ENCODE measurements around the gene HDAC4. TPM values are rescaled to one million over a fixed set of nuclear protein-coding genes. Genes with fewer than 3 reads are reported as not detected.

The HDAC4 gene
- total RNA-seq, 1 experiment from 2014 or later: 44.4 TPM

GRCh38 chr2:239392072-239392357 is 8.8 kb downstream of the HDAC4 start:
- H3K27ac Mint-ChIP-seq: no peak overlapping the region
- DNase-seq (ENCODE audit: low spot score) (no peak), ATAC-seq (no peak)
- peaks cover 3% of the 10 kb centered on the region; the same call in 1 of the 2 replicates for H3K9me3 Mint-ChIP-seq
- H3K4me1 Mint-ChIP-seq: peaks cover 21% of the 10 kb centered on the region
- TF ChIP-seq ZNF317 (CRISPR knock-in tag; IDR thresholded peaks at IDR 0.05; ENCODE audit: borderline replicate concordance, low read depth) (no peak), ERG (CRISPR knock-in tag; IDR thresholded peaks at IDR 0.05) (no peak), MXD4 (CRISPR knock-in tag; IDR thresholded peaks at IDR 0.05; ENCODE audit: borderline replicate concordance) (no peak), SMAD4 (CRISPR knock-in tag; IDR thresholded peaks at IDR 0.05) (no peak), CTCF (IDR thresholded peaks at IDR 0.05) (no peak), CBFB (CRISPR knock-in tag; IDR thresholded peaks at IDR 0.05; ENCODE audit: low read depth) (no peak), ZNF425 (CRISPR knock-in tag; conservative IDR thresholded peaks at IDR 0.05) (no peak), MYBL2 (CRISPR knock-in tag; IDR thresholded peaks at IDR 0.05) (no peak), ZNF232 (CRISPR knock-in tag; IDR thresholded peaks at IDR 0.05) (no peak), HMGA2 (CRISPR knock-in tag; IDR thresholded peaks at IDR 0.05) (no peak), ZNF219 (CRISPR knock-in tag; IDR thresholded peaks at IDR 0.05; ENCODE audit: borderline replicate concordance) (no peak), TEAD1 (CRISPR knock-in tag; IDR thresholded peaks at IDR 0.05) (no peak)
- TF ChIP-seq, protein P1, sequence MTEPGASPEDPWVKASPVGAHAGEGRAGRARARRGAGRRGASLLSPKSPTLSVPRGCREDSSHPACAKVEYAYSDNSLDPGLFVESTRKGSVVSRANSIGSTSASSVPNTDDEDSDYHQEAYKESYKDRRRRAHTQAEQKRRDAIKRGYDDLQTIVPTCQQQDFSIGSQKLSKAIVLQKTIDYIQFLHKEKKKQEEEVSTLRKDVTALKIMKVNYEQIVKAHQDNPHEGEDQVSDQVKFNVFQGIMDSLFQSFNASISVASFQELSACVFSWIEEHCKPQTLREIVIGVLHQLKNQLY (CRISPR knock-in tag; IDR thresholded peaks at IDR 0.05): no peak
- TF ChIP-seq, protein P2, sequence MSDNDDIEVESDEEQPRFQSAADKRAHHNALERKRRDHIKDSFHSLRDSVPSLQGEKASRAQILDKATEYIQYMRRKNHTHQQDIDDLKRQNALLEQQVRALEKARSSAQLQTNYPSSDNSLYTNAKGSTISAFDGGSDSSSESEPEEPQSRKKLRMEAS (CRISPR knock-in tag; IDR thresholded peaks at IDR 0.05): no peak
- TF ChIP-seq, protein P3, sequence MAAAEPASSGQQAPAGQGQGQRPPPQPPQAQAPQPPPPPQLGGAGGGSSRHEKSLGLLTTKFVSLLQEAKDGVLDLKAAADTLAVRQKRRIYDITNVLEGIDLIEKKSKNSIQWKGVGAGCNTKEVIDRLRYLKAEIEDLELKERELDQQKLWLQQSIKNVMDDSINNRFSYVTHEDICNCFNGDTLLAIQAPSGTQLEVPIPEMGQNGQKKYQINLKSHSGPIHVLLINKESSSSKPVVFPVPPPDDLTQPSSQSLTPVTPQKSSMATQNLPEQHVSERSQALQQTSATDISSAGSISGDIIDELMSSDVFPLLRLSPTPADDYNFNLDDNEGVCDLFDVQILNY (CRISPR knock-in tag; IDR thresholded peaks at IDR 0.05): no peak
- TF ChIP-seq, protein P4, sequence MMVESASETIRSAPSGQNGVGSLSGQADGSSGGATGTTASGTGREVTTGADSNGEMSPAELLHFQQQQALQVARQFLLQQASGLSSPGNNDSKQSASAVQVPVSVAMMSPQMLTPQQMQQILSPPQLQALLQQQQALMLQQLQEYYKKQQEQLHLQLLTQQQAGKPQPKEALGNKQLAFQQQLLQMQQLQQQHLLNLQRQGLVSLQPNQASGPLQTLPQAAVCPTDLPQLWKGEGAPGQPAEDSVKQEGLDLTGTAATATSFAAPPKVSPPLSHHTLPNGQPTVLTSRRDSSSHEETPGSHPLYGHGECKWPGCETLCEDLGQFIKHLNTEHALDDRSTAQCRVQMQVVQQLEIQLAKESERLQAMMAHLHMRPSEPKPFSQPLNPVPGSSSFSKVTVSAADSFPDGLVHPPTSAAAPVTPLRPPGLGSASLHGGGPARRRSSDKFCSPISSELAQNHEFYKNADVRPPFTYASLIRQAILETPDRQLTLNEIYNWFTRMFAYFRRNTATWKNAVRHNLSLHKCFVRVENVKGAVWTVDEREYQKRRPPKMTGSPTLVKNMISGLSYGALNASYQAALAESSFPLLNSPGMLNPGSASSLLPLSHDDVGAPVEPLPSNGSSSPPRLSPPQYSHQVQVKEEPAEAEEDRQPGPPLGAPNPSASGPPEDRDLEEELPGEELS (CRISPR knock-in tag; IDR thresholded peaks at IDR 0.05): no peak
- H3K36me3 Mint-ChIP-seq: peaks cover 9% of the 10 kb centered on the region
- POLR2A ChIA-PET: interaction anchor here (2.0 kb wide), 1 partner anchor 9 kb away, joined by 7 read pairs; the partner anchor contains the start of gene HDAC4
- CTCF ChIA-PET: no interaction called here
- no peaks in the 10 kb centered on the region for H3K27me3 Mint-ChIP-seq (ENCODE audit: low read depth)
- H3K4me3 Mint-ChIP-seq: no peak overlapping the region

Data from WTC11 (cell line).